B cell (primary cell): ENCODE results near the gene CCND1. TPM values are rescaled to one million over a fixed set of nuclear protein-coding genes. Genes with fewer than 3 reads are reported as not detected.

Experiments used
- ATAC-seq: fragments of 200-7000 bp; cut with Tn5 transposase; one replicate; pipeline ENCODE4 v1.10.0; 2021; ENCODE audit warnings: low read depth, mild to moderate bottlenecking, moderate number of reproducible peaks, moderate library complexity
- CTCF ChIA-PET: fragments of 350-600 bp; sonication (Branson Sonifier 250); formaldehyde crosslinking; loops from one replicate; lab custom pipeline; 2021; ENCODE audit warnings: antibody characterized with exemption, inconsistent platforms; lab: Charles Lee
- POLR2A ChIA-PET: fragments of 350-600 bp; sonication (Branson Sonifier 250); formaldehyde crosslinking; loops from one replicate; lab custom pipeline; 2021; ENCODE audit warnings: antibody characterized with exemption; lab: Charles Lee
- DNase-seq: peaks from one replicate; pipeline ENCODE4 v3.0.0; 2013
- H2AFZ ChIP-seq: 2 replicates; pipeline ENCODE4 v1.6.1; 2012; ENCODE audit warnings: mild to moderate bottlenecking, low read depth, low read length; ENCODE audit not compliant: insufficient read depth, poor library complexity, severe bottlenecking
- H3K27ac ChIP-seq, 2 donors: 1 replicate in 1 of 2; 2 replicates in 1 of 2; pipeline ENCODE4 v1.5.1; 2012 to 2013; ENCODE audit warnings: low read length in 2 of 2, mild to moderate bottlenecking in 2 of 2, moderate library complexity in 1 of 2
- H3K27me3 ChIP-seq, 4 experiments: fragments of 200-600 bp in 1 of 4; sonication (generic) in 1 of 4; replicated peaks in 1 of 4; 1 replicate in 2 of 4; 2 replicates in 2 of 4; pipeline versions ENCODE4 v1.6.1 to v1.7.0; 2013 to 2016; ENCODE audit warnings: low read length in 3 of 4, mild to moderate bottlenecking in 2 of 4, mixed read lengths in 1 of 4, moderate library complexity in 1 of 4; ENCODE audit not compliant: insufficient read depth in 4 of 4, control insufficient read depth in 3 of 4; ENCODE audit errors: control extremely low read depth in 1 of 4
- H3K36me3 ChIP-seq, 2 experiments: replicated peaks in 1 of 2; 1 replicate in 1 of 2; 2 replicates in 1 of 2; pipeline versions ENCODE4 v1.6.1 to v1.7.1; 2013; ENCODE audit warnings: low read length in 1 of 2; ENCODE audit not compliant: insufficient read depth in 2 of 2, control insufficient read depth in 1 of 2; ENCODE audit errors: control extremely low read depth in 1 of 2, extremely low read depth in 1 of 2
- H3K4me1 ChIP-seq, 2 donors: fragments of 200-600 bp in 1 of 2; sonication (generic) in 1 of 2; 1 replicate in 1 of 2; 2 replicates in 1 of 2; pipeline versions ENCODE4 v1.5.1 to v1.6.1; 2013 to 2017; ENCODE audit warnings: low read length in 2 of 2; ENCODE audit not compliant: control insufficient read depth in 2 of 2, insufficient read depth in 2 of 2
- H3K4me2 ChIP-seq: replicated peaks from 2 replicates; pipeline ENCODE3; 2012; ENCODE audit warnings: mild to moderate bottlenecking, low read depth, low read length; ENCODE audit not compliant: poor library complexity, severe bottlenecking
- H3K4me3 ChIP-seq, 5 experiments: fragments of 200-600 bp in 1 of 5; sonication (generic) in 1 of 5; 1 replicate in 3 of 5; 2 replicates in 2 of 5; pipeline versions ENCODE4 v1.5.1 to v1.7.0; 2011 to 2016; ENCODE audit warnings: low read length in 4 of 5, mild to moderate bottlenecking in 4 of 5, low read depth in 2 of 5, control low read depth in 1 of 5, moderate library complexity in 1 of 5; ENCODE audit not compliant: insufficient read depth in 1 of 5; ENCODE audit errors: control extremely low read depth in 1 of 5, extremely low read depth in 1 of 5
- H3K79me2 ChIP-seq: fragments of 200-600 bp; sonication (generic); one replicate; pipeline ENCODE4 v1.6.0; 2016; ENCODE audit warnings: low read length; ENCODE audit not compliant: control insufficient read depth, insufficient read depth
- H3K9ac ChIP-seq: fragments of 200-600 bp; sonication (generic); 2 replicates; pipeline ENCODE4 v1.6.1; 2017; ENCODE audit warnings: mild to moderate bottlenecking, low read length, moderate library complexity
- H3K9me3 ChIP-seq, 3 donors: one replicate each; pipeline versions ENCODE4 v1.6.1 to v1.7.1; 2013; ENCODE audit warnings: low read length in 2 of 3; ENCODE audit not compliant: control insufficient read depth in 2 of 3, insufficient read depth in 1 of 3; ENCODE audit errors: control extremely low read depth in 1 of 3
- H4K20me1 ChIP-seq: 2 replicates; pipeline ENCODE4 v1.6.0; 2012; ENCODE audit warnings: mild to moderate bottlenecking, low read length; ENCODE audit not compliant: insufficient read depth, control insufficient read depth, poor library complexity, severe bottlenecking
- H3K27ac Mint-ChIP-seq: one replicate; pipeline ENCODE4 v1.8.0; 2021; ENCODE audit warnings: mixed read lengths
- H3K27me3 Mint-ChIP-seq: one replicate; pipeline ENCODE4 v1.8.0; 2021; ENCODE audit warnings: mixed read lengths
- H3K4me1 Mint-ChIP-seq: one replicate; pipeline ENCODE4 v1.8.0; 2021; ENCODE audit warnings: mixed read lengths
- H3K4me3 Mint-ChIP-seq: one replicate; pipeline ENCODE4 v1.8.0; 2021; ENCODE audit warnings: mixed read lengths
- H3K9me3 Mint-ChIP-seq: one replicate; pipeline ENCODE4 v1.8.0; 2022; ENCODE audit warnings: mixed read lengths; ENCODE audit not compliant: insufficient read depth
- CTCF ChIP-seq: fragments of 200-600 bp; IDR thresholded peaks from one replicate; pipeline ENCODE4 v1.8.0; 2022; ENCODE audit warnings: antibody characterized with exemption, mild to moderate bottlenecking
- EZH2 ChIP-seq: IDR thresholded peaks from 2 replicates; pipeline ENCODE4 v1.6.1; 2012; ENCODE audit warnings: borderline replicate concordance, low read depth, mild to moderate bottlenecking, moderate library complexity, low read length; ENCODE audit not compliant: insufficient read depth, poor library complexity, severe bottlenecking
- WGBS: methylation state at CpG from one replicate; pipeline ENCODE4 v1.1.5; 2013; ENCODE audit warnings: missing lambda C conversion rate; ENCODE audit not compliant: insufficient coverage; 5-methylcytosine and 5-hydroxymethylcytosine counted together
- intact Hi-C: fragments of 100-400 bp; cut with micrococcal nuclease; formaldehyde crosslinking; loops from one replicate; pipeline ENCODE4 v1.10.0; 2022
- polyA plus RNA-seq: library from polyadenylated mRNA; depleted of rRNA; stranded (reverse); fragments of >200 nt; gene quantifications from 2 replicates; pipeline ENCODE4 v1.2.3, GENCODE V29; 2012
- total RNA-seq, 2 donors: library from RNA; stranded (reverse); fragments of 120-200 nt in 1 of 2; gene quantifications; 1 replicate in 1 of 2; 2 replicates in 1 of 2; pipeline versions ENCODE4 v1.2.3 to v1.2.4, GENCODE V29; 2013 to 2022

CCND1 gene
- total and polyA plus RNA-seq, 2 donors (not counting 1 experiment from before 2014, with no cell fraction given), result 4.9 to 8.8 TPM

- ChIA-PET CTCF (no interaction called here), POLR2A (no interaction called here)
- no peak overlapping the region for H2AFZ ChIP-seq
Measured at GRCh38 chr11:69692422-69692821, 51.5 kb downstream of the CCND1 start.

GRCh38 chr11:69694781-69695180, 53.8 kb downstream of the CCND1 start:
- H3K27me3 ChIP-seq, result peaks cover 0 to 41% (median 23%) of the 10 kb centered on the region in 4 experiments
- CTCF ChIA-PET, result no interaction called here
- DNase-seq (no peak), ATAC-seq (no peak)
- Mint-ChIP-seq H3K27ac (no peak overlapping the region), H3K27me3 (peaks cover 54% of the 10 kb centered on the region), H3K4me3 (no peak overlapping the region), H3K9me3 (peaks cover 4% of the 10 kb centered on the region), H3K4me1 (peaks cover 7% of the 10 kb centered on the region)
- H3K27ac ChIP-seq, result no peak overlapping the region
- H3K4me2 ChIP-seq, result no peak overlapping the region
- TF ChIP-seq CTCF (no peak), EZH2 (no peak)
- H3K9me3 ChIP-seq, result no peaks in the 10 kb centered on the region
- no peak overlapping the region for H3K4me3 ChIP-seq
- H4K20me1 ChIP-seq, result no peaks in the 10 kb centered on the region
- no peak overlapping the region for H2AFZ ChIP-seq
- POLR2A ChIA-PET, result no interaction called here
- H3K79me2 ChIP-seq, result no peaks in the 10 kb centered on the region
- peaks cover 8 to 9% of the 10 kb centered on the region in 2 donors for H3K4me1 ChIP-seq
- no peak overlapping the region for H3K9ac ChIP-seq
- WGBS, result 88% methylated on average over 10 of the region's 10 CpGs
- intact Hi-C loops, result no loop called here
- no peaks in the 10 kb centered on the region for H3K36me3 ChIP-seq

More at GRCh38 chr11:69692422-69692821, 51.5 kb downstream of the CCND1 start:
- Histone ChIP-seq H3K4me1 (no peaks in the 10 kb centered on the region), H3K4me3 (no peak overlapping the region), H3K36me3 (no peaks in the 10 kb centered on the region), H3K79me2 (no peaks in the 10 kb centered on the region), H3K9me3 (no peaks in the 10 kb centered on the region), H3K4me2 (no peak overlapping the region), H3K27me3 (peaks cover 0 to 33% (median 16%) of the 10 kb centered on the region in 4 experiments), H3K9ac (no peak overlapping the region), H3K27ac (no peak overlapping the region), H4K20me1 (no peaks in the 10 kb centered on the region)
- Mint-ChIP-seq H3K27me3 (peaks cover 74% of the 10 kb centered on the region), H3K9me3 (peaks cover 4% of the 10 kb centered on the region), H3K4me3 (no peak overlapping the region), H3K27ac (no peak overlapping the region), H3K4me1 (no peaks in the 10 kb centered on the region)
- DNase-seq (no peak), ATAC-seq (no peak)
- intact Hi-C loops, result no loop called here
- no peak for TF ChIP-seq CTCF
- no peak for TF ChIP-seq EZH2
